Stomach (tissue), 4 donors: ENCODE measurements around the gene AQP2.

Experiments used
- EP300 ChIP-seq: sonication (generic); formaldehyde crosslinking; IDR thresholded peaks from one replicate; pipeline ENCODE4 v1.6.1; 2017; ENCODE audit warnings: antibody characterized with exemption
- POLR2A ChIP-seq, 4 donors: fragments of 450-650 bp; IDR thresholded peaks; one replicate each; pipeline ENCODE4 v1.6.1; 2016; ENCODE audit warnings: antibody characterized with exemption in 4 of 4, control low read depth in 2 of 4, mild to moderate bottlenecking in 1 of 4, moderate library complexity in 1 of 4
- POLR2AphosphoS5 ChIP-seq, 3 donors: sonication (generic); formaldehyde crosslinking; IDR thresholded peaks; one replicate each; pipeline ENCODE4 v1.6.1; 2016; ENCODE audit warnings: antibody characterized with exemption in 3 of 3
- TF ChIP-seq, protein P1 (sequence below), 7 experiments: fragments of 450-650 bp in 4 of 7; fragments of 200-600 bp in 3 of 7; sonication (generic) in 3 of 7; IDR thresholded peaks; one replicate each; pipeline ENCODE4 v1.5.1; 2016 to 2019; ENCODE audit warnings: antibody characterized with exemption in 7 of 7, control low read depth in 2 of 7, mild to moderate bottlenecking in 1 of 7

DNA sequence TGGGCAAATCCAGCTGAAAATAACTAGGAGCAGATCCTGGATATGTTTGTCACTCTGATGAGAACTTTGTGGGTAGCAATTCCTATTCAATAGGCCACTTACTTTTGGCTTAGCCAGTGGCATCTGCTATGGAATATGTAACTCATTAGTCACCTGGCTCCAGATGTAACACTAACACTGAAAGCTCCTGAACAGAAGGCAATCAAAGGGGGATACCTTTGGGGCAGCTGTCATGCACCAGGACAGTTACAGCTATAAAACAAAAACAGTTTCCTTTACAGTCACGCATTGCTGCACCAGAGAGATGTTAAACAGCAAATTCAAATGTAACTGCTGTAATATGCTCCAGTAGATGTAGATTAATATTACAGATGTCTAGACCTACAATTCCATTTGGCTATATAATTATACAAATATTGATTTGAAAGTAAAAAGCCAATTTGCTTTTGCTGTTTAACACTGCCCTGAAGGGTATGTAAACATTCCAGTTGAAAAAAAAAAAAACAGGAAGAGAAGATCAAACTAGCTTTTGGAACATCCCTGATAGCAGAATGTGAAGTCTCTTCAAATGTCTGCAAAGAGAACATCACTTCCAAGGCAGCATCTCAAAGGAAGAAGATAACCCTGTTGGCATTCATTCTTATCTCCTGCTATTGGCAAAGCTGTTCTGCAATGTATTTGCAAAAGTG, 56.4 kb downstream of the AQP2 start:
- TF ChIP-seq, protein P1, sequence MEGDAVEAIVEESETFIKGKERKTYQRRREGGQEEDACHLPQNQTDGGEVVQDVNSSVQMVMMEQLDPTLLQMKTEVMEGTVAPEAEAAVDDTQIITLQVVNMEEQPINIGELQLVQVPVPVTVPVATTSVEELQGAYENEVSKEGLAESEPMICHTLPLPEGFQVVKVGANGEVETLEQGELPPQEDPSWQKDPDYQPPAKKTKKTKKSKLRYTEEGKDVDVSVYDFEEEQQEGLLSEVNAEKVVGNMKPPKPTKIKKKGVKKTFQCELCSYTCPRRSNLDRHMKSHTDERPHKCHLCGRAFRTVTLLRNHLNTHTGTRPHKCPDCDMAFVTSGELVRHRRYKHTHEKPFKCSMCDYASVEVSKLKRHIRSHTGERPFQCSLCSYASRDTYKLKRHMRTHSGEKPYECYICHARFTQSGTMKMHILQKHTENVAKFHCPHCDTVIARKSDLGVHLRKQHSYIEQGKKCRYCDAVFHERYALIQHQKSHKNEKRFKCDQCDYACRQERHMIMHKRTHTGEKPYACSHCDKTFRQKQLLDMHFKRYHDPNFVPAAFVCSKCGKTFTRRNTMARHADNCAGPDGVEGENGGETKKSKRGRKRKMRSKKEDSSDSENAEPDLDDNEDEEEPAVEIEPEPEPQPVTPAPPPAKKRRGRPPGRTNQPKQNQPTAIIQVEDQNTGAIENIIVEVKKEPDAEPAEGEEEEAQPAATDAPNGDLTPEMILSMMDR (IDR thresholded peaks at IDR 0.05): no peak
- TF ChIP-seq POLR2AphosphoS5 (IDR thresholded peaks at IDR 0.05) (no peak), POLR2A (IDR thresholded peaks at IDR 0.05) (no peak), EP300 (no peak)
